Stimulated activated CD8-positive, alpha-beta memory T cell treated with anti-CD3 and anti-CD28 coated beads, Interleukin-7, amount 100 ng/mL, for 48 hours (primary cell): ENCODE data around the gene ZDHHC14.

Experiments used
- DNase-seq, 2 donors: peaks; one replicate each; pipeline ENCODE4 v3.0.0-alpha.2; 2020; ENCODE audit warnings: low read depth in 1 of 2; ENCODE audit errors: extremely low read depth in 1 of 2

Gene ZDHHC14

GRCh38 chr6:157530126-157530525, 149.1 kb downstream of the ZDHHC14 start:
- no peak for DNase-seq

GRCh38 chr6:157530724-157531168, 149.8 kb downstream of the ZDHHC14 start:
- DNase-seq = no peak

- DNase-seq = no peak
These were observed 150.4 kb downstream of the ZDHHC14 start for GRCh38 chr6:157531169-157531985.

GRCh38 chr6:157531986-157532365, 151.0 kb downstream of the ZDHHC14 start:
- no peak for DNase-seq

- DNase-seq = no peak
These were observed 152.3 kb downstream of the ZDHHC14 start for GRCh38 chr6:157533048-157533871.

- no peak for DNase-seq
These were observed 153.3 kb downstream of the ZDHHC14 start for GRCh38 chr6:157534134-157534871.

- DNase-seq = no peak
These were observed 154.0 kb downstream of the ZDHHC14 start for GRCh38 chr6:157534977-157535339.

GRCh38 chr6:157535340-157536222, 154.6 kb downstream of the ZDHHC14 start:
- no peak for DNase-seq

- no peak for DNase-seq
These were observed 155.2 kb downstream of the ZDHHC14 start for GRCh38 chr6:157536223-157536545.

- no peak for DNase-seq
These were observed 156.6 kb downstream of the ZDHHC14 start for GRCh38 chr6:157537556-157537955.

- DNase-seq = no peak
These were observed 157.2 kb downstream of the ZDHHC14 start for GRCh38 chr6:157538168-157538567.

GRCh38 chr6:157538698-157539097, 157.7 kb downstream of the ZDHHC14 start:
- DNase-seq = no peak

- DNase-seq = no peak
These were observed 158.4 kb downstream of the ZDHHC14 start for GRCh38 chr6:157539421-157539822.

GRCh38 chr6:157539900-157540752, 159.1 kb downstream of the ZDHHC14 start:
- DNase-seq = no peak

GRCh38 chr6:157541618-157542413, 160.8 kb downstream of the ZDHHC14 start:
- no peak for DNase-seq

- no peak for DNase-seq
These were observed 161.6 kb downstream of the ZDHHC14 start for GRCh38 chr6:157542414-157543160.

GRCh38 chr6:157546321-157546720, 165.3 kb downstream of the ZDHHC14 start:
- no peak for DNase-seq

- no peak for DNase-seq
These were observed 166.1 kb downstream of the ZDHHC14 start for GRCh38 chr6:157547112-157547511.
